H1 (cell line): Measurements from ENCODE around the gene SLC35B4. TPM values are rescaled to one million over a fixed set of nuclear protein-coding genes. Genes with fewer than 3 reads are reported as not detected.

Experiments
- CTCF ChIA-PET: fragments of 300-600 bp; sonication (Branson Sonifier 250); formaldehyde crosslinking; loops from one replicate; lab custom pipeline; 2021; ENCODE audit not compliant: partially characterized antibody; lab: Charles Lee
- POLR2A ChIA-PET: fragments of 300-600 bp; sonication (Branson Sonifier 250); formaldehyde crosslinking; loops from one replicate; lab custom pipeline; 2021; ENCODE audit warnings: inconsistent platforms; ENCODE audit not compliant: partially characterized antibody; lab: Charles Lee
- DNase-seq, 2 experiments: peaks; one replicate each; pipeline versions ENCODE4 v3.0.0 to v3.0.0-alpha.2; 2010 to 2022; ENCODE audit warnings: low spot score in 2 of 2, low read depth in 1 of 2, mixed read lengths in 1 of 2
- FAIRE-seq: peaks from 2 replicates; lab custom pipeline; 2011; peaks lifted over from hg19 to GRCh38; lab: Jason Lieb, UNC
- H2AFZ ChIP-seq: 2 replicates; pipeline ENCODE4 v1.8.1; 2012; ENCODE audit warnings: low read length, inconsistent platforms
- H2AK5ac ChIP-seq: 2 replicates; pipeline ENCODE4 v1.6.1; 2013; ENCODE audit warnings: low read depth, low read length
- H2BK120ac ChIP-seq: replicated peaks from 2 replicates; pipeline ENCODE3; 2013; ENCODE audit warnings: low read depth, low read length, inconsistent platforms
- H2BK12ac ChIP-seq: 2 replicates; pipeline ENCODE4 v1.6.1; 2013; ENCODE audit warnings: low read depth, low read length
- H2BK15ac ChIP-seq: 2 replicates; pipeline ENCODE4 v1.6.1; 2013; ENCODE audit warnings: low read length
- H2BK20ac ChIP-seq: 2 replicates; pipeline ENCODE4 v1.6.1; 2013; ENCODE audit warnings: low read length
- H2BK5ac ChIP-seq: 2 replicates; pipeline ENCODE4 v1.6.1; 2013; ENCODE audit warnings: low read depth, low read length
- H3K14ac ChIP-seq: 2 replicates; pipeline ENCODE4 v1.6.1; 2013; ENCODE audit warnings: inconsistent platforms; ENCODE audit not compliant: insufficient read length
- H3K18ac ChIP-seq: 2 replicates; pipeline ENCODE4 v1.6.1; 2013; ENCODE audit warnings: low read length; ENCODE audit errors: extremely low read depth
- H3K23ac ChIP-seq: 2 replicates; pipeline ENCODE4 v1.6.1; 2013; ENCODE audit warnings: inconsistent platforms; ENCODE audit not compliant: insufficient read length
- H3K23me2 ChIP-seq: 2 replicates; pipeline ENCODE4 v1.6.1; 2013; ENCODE audit warnings: low read depth, low read length
- H3K27ac ChIP-seq: 2 replicates; pipeline ENCODE4 v1.6.1; 2011; ENCODE audit warnings: low read depth, low read length, inconsistent platforms
- H3K27me3 ChIP-seq, 4 experiments: replicated peaks in 1 of 4; 1 replicate in 1 of 4; 2 replicates in 3 of 4; pipeline versions ENCODE4 v1.6.1 to v1.8.1; 2011 to 2013; ENCODE audit warnings: low read length in 3 of 4, mild to moderate bottlenecking in 3 of 4, inconsistent platforms in 2 of 4, mixed read lengths in 2 of 4, moderate library complexity in 1 of 4; ENCODE audit not compliant: control insufficient read depth in 3 of 4, insufficient read depth in 3 of 4; ENCODE audit errors: extremely low read depth in 1 of 4
- H3K36me3 ChIP-seq, 4 experiments: 2 replicates each; pipeline versions ENCODE4 v1.6.1 to v1.8.1; 2011 to 2013; ENCODE audit warnings: mild to moderate bottlenecking in 4 of 4, low read length in 3 of 4, moderate library complexity in 2 of 4, control low read depth in 1 of 4, inconsistent platforms in 1 of 4; ENCODE audit not compliant: insufficient read depth in 4 of 4, control insufficient read depth in 2 of 4
- H3K4ac ChIP-seq: replicated peaks from 2 replicates; pipeline ENCODE3; 2013; ENCODE audit warnings: low read length, low read depth, mixed read lengths, inconsistent platforms; ENCODE audit not compliant: insufficient read length
- H3K4me1 ChIP-seq, 4 experiments: replicated peaks in 1 of 4; 1 replicate in 1 of 4; 2 replicates in 3 of 4; pipeline versions ENCODE4 v1.6.1 to v1.8.1; 2011 to 2013; ENCODE audit warnings: low read length in 3 of 4, inconsistent platforms in 2 of 4, mixed read lengths in 1 of 4; ENCODE audit not compliant: insufficient read depth in 4 of 4, control insufficient read depth in 3 of 4
- H3K4me2 ChIP-seq, 2 experiments: 2 replicates each; pipeline versions ENCODE4 v1.6.1 to v1.8.1; 2011 to 2013; ENCODE audit warnings: low read depth in 2 of 2, low read length in 2 of 2, control low read depth in 1 of 2, inconsistent platforms in 1 of 2, mild to moderate bottlenecking in 1 of 2; ENCODE audit not compliant: insufficient read depth in 1 of 2
- H3K4me3 ChIP-seq, 4 experiments: fragments of 200-600, 300-600 bp in 1 of 4; sonication (generic), shearing (Covaris generic), sonication (Bioruptor Twin) in 1 of 4; 2 replicates each; pipeline versions ENCODE4 v1.5.1 to v1.8.1; 2011 to 2016; ENCODE audit warnings: low read length in 4 of 4, low read depth in 3 of 4, control low read depth in 2 of 4, inconsistent platforms in 2 of 4, mild to moderate bottlenecking in 2 of 4, mixed read lengths in 1 of 4, moderate library complexity in 1 of 4; ENCODE audit not compliant: insufficient read depth in 2 of 4; ENCODE audit errors: extremely low read depth in 1 of 4
- H3K56ac ChIP-seq: replicated peaks from 2 replicates; pipeline ENCODE3; 2013; ENCODE audit warnings: low read depth, mild to moderate bottlenecking, mixed read lengths, low read length, inconsistent platforms; ENCODE audit not compliant: insufficient read length
- H3K79me1 ChIP-seq: 2 replicates; pipeline ENCODE4 v1.6.1; 2013; ENCODE audit warnings: low read depth, low read length, control low read depth
- H3K79me2 ChIP-seq, 2 experiments: 2 replicates each; pipeline versions ENCODE4 v1.6.1 to v1.8.1; 2012 to 2013; ENCODE audit warnings: low read length in 2 of 2, mild to moderate bottlenecking in 2 of 2, inconsistent platforms in 1 of 2; ENCODE audit not compliant: insufficient read depth in 2 of 2, control insufficient read depth in 1 of 2
- H3K9ac ChIP-seq, 4 experiments: replicated peaks in 1 of 4; 1 replicate in 1 of 4; 2 replicates in 3 of 4; pipeline versions ENCODE4 v1.6.1 to v1.8.1; 2011 to 2013; ENCODE audit warnings: low read depth in 3 of 4, low read length in 3 of 4, control low read depth in 2 of 4, mild to moderate bottlenecking in 2 of 4, moderate library complexity in 2 of 4, inconsistent platforms in 1 of 4; ENCODE audit errors: extremely low read depth in 1 of 4
- H3K9me3 ChIP-seq, 2 experiments: 2 replicates each; pipeline versions ENCODE4 v1.6.1 to v1.8.1; 2012 to 2013; ENCODE audit warnings: mild to moderate bottlenecking in 2 of 2, moderate library complexity in 2 of 2, control low read depth in 1 of 2, inconsistent platforms in 1 of 2, low read depth in 1 of 2, low read length in 1 of 2, mixed read lengths in 1 of 2; ENCODE audit not compliant: insufficient read depth in 2 of 2
- H4K20me1 ChIP-seq, 2 experiments: replicated peaks in 1 of 2; 2 replicates each; pipeline versions ENCODE3 to v1.8.1; 2011 to 2013; ENCODE audit warnings: inconsistent platforms in 2 of 2, low read length in 2 of 2, mild to moderate bottlenecking in 1 of 2; ENCODE audit not compliant: insufficient read depth in 2 of 2, control insufficient read depth in 1 of 2
- H4K5ac ChIP-seq: 2 replicates; pipeline ENCODE4 v1.6.1; 2013; ENCODE audit warnings: low read length, low read depth, mixed read lengths, inconsistent platforms; ENCODE audit not compliant: insufficient read length
- H4K8ac ChIP-seq: 2 replicates; pipeline ENCODE4 v1.8.0; 2013; ENCODE audit warnings: mild to moderate bottlenecking, moderate library complexity, low read length, inconsistent platforms; ENCODE audit not compliant: insufficient read depth; ENCODE audit errors: extremely low read depth
- H4K91ac ChIP-seq: replicated peaks from 2 replicates; pipeline ENCODE3; 2013; ENCODE audit warnings: low read length, mixed read lengths, inconsistent platforms; ENCODE audit not compliant: insufficient read length
- ATF3 ChIP-seq: IDR thresholded peaks from 2 replicates; pipeline ENCODE4 v1.6.1; 2011; ENCODE audit warnings: low read depth, mild to moderate bottlenecking, low read length; ENCODE audit not compliant: insufficient read depth
- CHD2 ChIP-seq: IDR thresholded peaks from 2 replicates; pipeline ENCODE4 v1.6.1; 2012; ENCODE audit warnings: low read length, improper control_type of control experiment
- FOSL1 ChIP-seq: IDR thresholded peaks from 2 replicates; pipeline ENCODE4 v1.6.1; 2011; ENCODE audit warnings: mild to moderate bottlenecking, low read depth, low read length, moderate library complexity; ENCODE audit not compliant: insufficient read depth
- GABPA ChIP-seq: IDR thresholded peaks from 2 replicates; pipeline ENCODE4 v1.6.1; 2011; ENCODE audit warnings: mild to moderate bottlenecking, low read length, moderate library complexity, borderline replicate concordance; ENCODE audit not compliant: insufficient read depth
- GTF2F1 ChIP-seq: IDR thresholded peaks from 2 replicates; pipeline ENCODE4 v1.6.1; 2012; ENCODE audit warnings: low read depth, low read length, improper control_type of control experiment, borderline replicate concordance
- HDAC6 ChIP-seq: IDR thresholded peaks from one replicate; pipeline ENCODE4 v1.7.1; 2012; ENCODE audit warnings: low read depth, mild to moderate bottlenecking, inconsistent platforms, low read length, moderate library complexity
- KDM1A ChIP-seq: fragments of 200-600, 300-600 bp; sonication (generic); IDR thresholded peaks from 2 replicates; pipeline ENCODE4 v1.7.1; 2016; ENCODE audit warnings: mild to moderate bottlenecking, low read length, borderline replicate concordance
- MAX ChIP-seq: IDR thresholded peaks from 2 replicates; pipeline ENCODE4 v1.6.1; 2012; ENCODE audit warnings: inconsistent platforms
- NRF1 ChIP-seq: IDR thresholded peaks from 2 replicates; pipeline ENCODE4 v1.6.1; 2011; ENCODE audit warnings: mild to moderate bottlenecking, low read depth, low read length, improper control_type of control experiment
- POLR2A ChIP-seq, 2 experiments: IDR thresholded peaks; 1 replicate in 1 of 2; 2 replicates in 1 of 2; pipeline ENCODE4 v1.6.1; 2011; ENCODE audit warnings: low read depth in 2 of 2, low read length in 2 of 2, mild to moderate bottlenecking in 2 of 2; ENCODE audit errors: control extremely low read depth in 1 of 2
- SP1 ChIP-seq: IDR thresholded peaks from 2 replicates; pipeline ENCODE4 v1.6.1; 2011; ENCODE audit warnings: low read depth, low read length
- SRF ChIP-seq: IDR thresholded peaks from 2 replicates; pipeline ENCODE4 v1.6.1; 2011; ENCODE audit warnings: mild to moderate bottlenecking, low read depth, low read length, moderate library complexity
- TAF7 ChIP-seq: optimal IDR thresholded peaks from 2 replicates; pipeline ENCODE3; 2011; ENCODE audit warnings: low read depth, mild to moderate bottlenecking, inconsistent platforms, low read length, moderate library complexity, borderline replicate concordance
- ZNF274 ChIP-seq: IDR thresholded peaks from 2 replicates; pipeline ENCODE4 v1.7.0; 2012; ENCODE audit warnings: low read length, borderline replicate concordance; ENCODE audit errors: extremely low read depth
- WGBS, 2 experiments: shearing (Covaris generic) in 1 of 2; methylation state at CpG; one replicate each; pipeline versions ENCODE4 v1.1.6 to v1.1.7; 2013 to 2015; ENCODE audit warnings: low lambda C conversion rate in 2 of 2, mixed read lengths in 2 of 2, inconsistent platforms in 1 of 2, low coverage in 1 of 2, missing lambda C conversion rate in 1 of 2; ENCODE audit not compliant: insufficient replicate concordance in 2 of 2, insufficient coverage in 1 of 2, insufficient read length in 1 of 2; ENCODE audit errors: extremely low coverage in 1 of 2, missing lambda C conversion rate in 1 of 2; 5-methylcytosine and 5-hydroxymethylcytosine counted together
- polyA plus RNA-seq, 7 experiments: library from polyadenylated mRNA; depleted of rRNA in 3 of 7; stranded (reverse) in 5 of 7; unstranded in 2 of 7; fragments of >200 nt in 5 of 7; fragments of 200-250 nt in 2 of 7; gene quantifications; 1 replicate in 5 of 7; 2 replicates in 1 of 7; 4 replicates in 1 of 7; pipeline versions ENCODE4 v1.2.1 to v1.2.3, GENCODE V29; 2011 to 2013; ENCODE audit warnings: missing spikeins in 2 of 7, mixed read lengths in 2 of 7
- total RNA-seq: library from RNA; stranded (reverse); fragmentation: NEBNext Ultra II Directional; extraction: Animal tissue kit (Norgen Biotek cat#: 25700); gene quantifications from 2 replicates; pipeline ENCODE4 v1.2.1, GENCODE V29; 2021

SLC35B4 gene
- total and polyA plus RNA-seq, 2 of the 8 experiments (the other 6 are each of a cell fraction or from before 2014, with no cell fraction given): 28.9 to 34.6 TPM

- Histone ChIP-seq H2BK120ac (no peak overlapping the region), H3K23ac (no peak overlapping the region), H2BK5ac (no peak overlapping the region), H2BK15ac (no peak overlapping the region), H2BK12ac (no peak overlapping the region), H3K27ac (no peak overlapping the region), H3K79me1 (peaks cover 2% of the 10 kb centered on the region; the same call in 1 of the 2 replicates), H4K91ac (no peak overlapping the region), H3K9ac (no peak overlapping the region), H3K36me3 (peaks cover 0 to 4% (median 2%) of the 10 kb centered on the region in 4 experiments; a peak in 3 of 8 replicates), H3K23me2 (peaks cover 4% of the 10 kb centered on the region), H3K27me3 (no peaks in the 10 kb centered on the region), H2AFZ (no peak overlapping the region), H2BK20ac (no peak overlapping the region), H3K4ac (no peak overlapping the region), H3K18ac (no peak overlapping the region), H3K4me1 (no peaks in the 10 kb centered on the region; a peak in 1 of 7 replicates), H3K79me2 (peaks cover 0 to 24% of the 10 kb centered on the region in 2 experiments; a peak in 2 of 4 replicates), H4K8ac (no peak overlapping the region), H4K5ac (no peak overlapping the region), H3K56ac (no peak overlapping the region), H2AK5ac (no peak overlapping the region), H3K4me3 (no peak overlapping the region), H3K14ac (no peak overlapping the region), H3K9me3 (no peaks in the 10 kb centered on the region), H3K4me2 (no peak overlapping the region), H4K20me1 (peaks cover 0 to 2% of the 10 kb centered on the region in 2 experiments)
- 78% methylated on average over 6 of the region's 6 CpGs; no CpG with 5 or more reads in 1 of the 2 experiments for WGBS, 2 experiments
- FAIRE-seq (no peak), DNase-seq (no peak)
- POLR2A ChIA-PET: no interaction called here
- CTCF ChIA-PET: interaction anchor here (0.9 kb wide), 1 partner anchor 171 kb away, joined by 3 read pairs; no protein-coding TSS in a partner anchor
- TF ChIP-seq CHD2 (no peak), TAF7 (no peak), MAX (no peak), GTF2F1 (no peak), HDAC6 (no peak), KDM1A (no peak), SRF (no peak), GABPA (no peak), ATF3 (no peak), SP1 (no peak), ZNF274 (no peak), POLR2A (IDR thresholded peaks at IDR 0.05; ENCODE audit: control extremely low read depth in 1 of 2, low read depth in 2 of 2, low read length in 2 of 2) (no peak), NRF1 (no peak), FOSL1 (no peak)
Measured at GRCh38 chr7:134312717-134313116, 4.0 kb downstream of the SLC35B4 start.
